GM19455 (cell line): Measurements from ENCODE around the gene RP9.

Experiments
- ATAC-seq: cut with Tn5 transposase; IDR thresholded peaks from one replicate; pipeline ENCODE4 v1.9.1; 2021; ENCODE audit not compliant: unreplicated experiment

The RP9 gene

GRCh38 chr7:33109005-33109757 is at the start of gene RP9:
Gene RP9, minus strand, starts transcription at chr7:33109404. Its CDS starts 32 bp downstream, at chr7:33109372.
- peak; percentile 94 for ATAC-seq

GRCh38 chr7:33157781-33158180 is 48.6 kb upstream of the RP9 start:
- no peak for ATAC-seq

DNA sequence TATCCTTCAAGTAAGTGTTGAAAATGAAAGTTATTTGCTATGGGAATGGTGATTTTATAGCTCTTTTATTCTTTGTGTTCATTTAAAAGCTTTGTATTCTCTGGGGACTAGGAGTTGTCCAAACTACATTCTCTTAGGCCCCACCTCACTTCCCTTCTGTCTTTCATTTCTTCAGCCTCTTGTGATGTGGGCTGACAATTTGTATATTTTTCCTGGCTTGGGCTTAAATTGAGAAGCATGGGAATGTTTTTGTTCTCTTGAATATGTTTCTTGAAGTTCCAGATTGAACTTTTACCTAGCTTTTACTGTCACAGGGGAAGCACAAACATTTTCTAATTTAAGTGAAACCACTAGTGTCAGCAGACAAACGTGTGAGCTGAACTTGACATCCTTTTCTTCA is 48.1 kb upstream of the RP9 start:
- ATAC-seq, result no peak

GRCh38 chr7:33156441-33156840 is 47.2 kb upstream of the RP9 start:
- ATAC-seq, result no peak

- no peak for ATAC-seq
Observed at GRCh38 chr7:33155811-33156210, 46.6 kb upstream of the RP9 start.

GRCh38 chr7:33152087-33152486 is 42.9 kb upstream of the RP9 start:
- ATAC-seq, result no peak

- ATAC-seq, result no peak
Observed at GRCh38 chr7:33145156-33145555, 36.0 kb upstream of the RP9 start.

DNA sequence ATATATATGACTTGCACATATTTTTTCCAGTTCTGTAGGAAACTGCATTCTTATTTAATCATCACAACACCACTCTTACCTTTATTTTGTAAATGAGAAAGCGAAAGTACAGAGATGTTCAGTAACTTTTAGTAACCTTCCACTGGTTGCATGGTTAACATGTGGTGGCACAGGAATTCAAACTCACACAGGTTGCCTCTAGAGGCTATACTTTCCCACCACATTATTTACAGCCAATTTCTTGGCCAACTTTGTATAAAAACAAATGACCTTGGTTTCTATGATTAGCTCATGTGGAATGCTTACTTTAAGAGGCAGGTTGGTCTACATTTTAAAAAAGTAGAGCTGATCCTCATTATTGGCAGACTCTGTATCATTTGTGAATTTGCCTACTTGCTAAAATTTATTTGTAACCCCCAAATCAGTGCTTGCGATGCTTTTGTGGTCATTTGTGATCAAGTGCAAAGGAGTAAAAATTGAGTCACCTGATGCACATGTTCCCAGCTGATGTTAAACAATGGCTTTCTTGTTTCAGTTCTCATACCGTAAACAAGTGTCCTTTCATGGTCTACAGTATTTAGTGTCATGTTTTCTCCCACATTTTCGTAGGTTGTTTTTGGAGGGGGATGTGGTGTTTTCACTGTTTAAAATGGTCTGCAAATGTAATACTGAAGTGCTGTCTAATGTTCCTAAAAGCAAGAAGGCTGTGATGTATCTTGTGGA is 35.0 kb upstream of the RP9 start:
- no peak for ATAC-seq

DNA sequence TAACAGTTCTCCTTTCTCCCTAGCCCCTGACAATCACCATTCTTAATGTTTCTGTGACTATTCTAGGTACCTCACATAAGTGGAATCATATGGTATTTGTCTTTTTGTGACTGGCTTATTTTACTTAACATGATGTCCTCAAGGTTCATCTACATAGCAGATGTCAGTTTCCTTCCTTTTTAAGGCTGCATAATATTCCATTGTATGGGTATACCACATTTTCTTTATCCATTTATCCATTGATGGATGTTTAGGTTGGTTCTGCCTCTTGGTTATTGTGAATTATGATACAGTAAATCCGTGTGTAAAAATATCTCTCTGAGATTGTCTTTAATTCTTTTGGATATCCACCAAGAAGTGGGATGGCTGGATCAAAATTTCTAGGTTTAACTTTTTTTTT is 33.4 kb upstream of the RP9 start:
- no peak for ATAC-seq

DNA sequence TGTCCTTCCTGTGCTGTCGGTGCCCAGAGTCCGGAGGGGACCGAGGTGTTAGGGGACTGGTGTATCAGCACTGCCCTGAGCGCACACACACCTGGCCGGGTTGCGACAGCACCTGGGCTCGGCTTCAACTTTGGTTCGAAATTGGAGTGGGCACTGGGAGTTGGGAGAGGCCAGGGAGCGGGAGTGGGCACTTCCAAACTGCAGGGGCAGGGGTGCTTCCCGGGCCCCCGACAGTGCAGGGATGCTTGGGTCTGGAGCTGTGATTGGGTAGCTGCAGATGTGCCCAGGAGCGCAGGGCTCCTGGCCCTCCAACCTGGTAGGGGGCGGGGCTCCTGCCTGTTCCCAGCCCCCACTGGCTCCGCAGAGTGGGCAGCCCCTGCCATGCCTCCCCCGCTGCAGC is 27.9 kb upstream of the RP9 start:
- no peak for ATAC-seq

GRCh38 chr7:33130184-33130583 is 21.0 kb upstream of the RP9 start:
- ATAC-seq, result no peak

GRCh38 chr7:33129806-33130153 is 20.6 kb upstream of the RP9 start:
- ATAC-seq, result peak; percentile 10

GRCh38 chr7:33128990-33129805 is 20.0 kb upstream of the RP9 start, which contains the start of gene BBS9:
Gene BBS9, plus strand, starts transcription at chr7:33129564. Its CDS starts 16,689 bp downstream, at chr7:33146253.
- peak; percentile 100 for ATAC-seq

GRCh38 chr7:33128631-33128989 is 19.4 kb upstream of the RP9 start:
- no peak for ATAC-seq

DNA sequence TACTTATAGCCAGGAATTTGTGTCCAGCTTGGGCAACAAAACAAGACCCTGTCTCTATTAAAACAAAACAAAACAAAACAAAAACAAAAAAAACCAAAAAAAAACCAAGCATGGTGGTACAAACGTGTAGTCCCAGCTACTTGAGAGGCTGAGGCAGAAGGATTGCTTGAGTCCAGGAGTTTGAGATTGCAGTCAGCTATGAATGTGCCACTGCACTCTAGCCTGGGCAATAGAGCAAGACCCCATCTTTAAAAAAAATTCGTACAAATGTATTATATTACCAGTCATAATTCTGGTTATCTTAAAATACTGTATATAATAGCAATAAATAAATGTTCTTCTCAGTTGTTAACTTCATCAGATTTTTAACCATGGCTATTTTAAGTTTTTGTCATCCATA is 17.9 kb upstream of the RP9 start:
- no peak for ATAC-seq

DNA sequence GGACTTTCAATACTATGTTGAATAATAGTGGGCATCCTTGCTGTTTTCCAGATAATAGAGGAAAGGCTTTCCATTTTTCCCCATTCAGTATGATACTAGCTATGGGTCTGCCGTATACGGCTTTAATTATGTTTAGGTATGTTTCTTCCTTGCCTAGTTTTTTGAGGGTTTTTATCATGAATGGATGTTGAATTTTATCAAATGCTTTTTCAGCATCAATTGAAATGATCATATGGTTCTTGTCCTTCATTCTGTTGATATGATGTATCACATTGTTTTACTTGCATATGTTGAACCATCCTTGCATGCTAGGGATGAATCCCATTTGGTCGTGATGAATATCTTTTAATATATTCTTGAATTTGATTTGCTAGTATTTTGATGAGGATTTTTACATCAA is 9.2 kb upstream of the RP9 start:
- ATAC-seq, result no peak

- ATAC-seq, result no peak
Observed at GRCh38 chr7:33114976-33115375, 5.8 kb upstream of the RP9 start.

DNA sequence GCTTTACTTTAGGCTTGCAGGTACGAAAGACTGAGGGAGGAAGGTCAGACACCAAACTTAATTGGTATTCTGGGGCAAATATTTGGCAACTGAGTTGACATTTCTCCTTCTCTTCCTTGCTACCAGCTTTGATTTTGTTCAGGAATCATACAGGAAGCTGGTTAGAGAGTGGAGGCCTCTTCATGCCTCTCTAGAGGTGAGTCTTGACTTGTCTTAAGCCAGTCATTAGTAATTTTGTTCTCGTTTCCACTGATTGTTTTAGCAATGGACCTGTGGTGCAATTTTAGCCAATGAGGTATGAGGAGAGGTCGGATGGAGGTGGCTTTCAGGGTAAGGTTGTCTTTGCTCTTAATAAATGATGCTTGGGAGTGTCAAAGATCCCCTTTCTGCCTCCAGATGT is 2.4 kb upstream of the RP9 start:
- no peak for ATAC-seq

- ATAC-seq, result no peak
Observed at GRCh38 chr7:33109758-33110238, 594 bp upstream of the RP9 start.

DNA sequence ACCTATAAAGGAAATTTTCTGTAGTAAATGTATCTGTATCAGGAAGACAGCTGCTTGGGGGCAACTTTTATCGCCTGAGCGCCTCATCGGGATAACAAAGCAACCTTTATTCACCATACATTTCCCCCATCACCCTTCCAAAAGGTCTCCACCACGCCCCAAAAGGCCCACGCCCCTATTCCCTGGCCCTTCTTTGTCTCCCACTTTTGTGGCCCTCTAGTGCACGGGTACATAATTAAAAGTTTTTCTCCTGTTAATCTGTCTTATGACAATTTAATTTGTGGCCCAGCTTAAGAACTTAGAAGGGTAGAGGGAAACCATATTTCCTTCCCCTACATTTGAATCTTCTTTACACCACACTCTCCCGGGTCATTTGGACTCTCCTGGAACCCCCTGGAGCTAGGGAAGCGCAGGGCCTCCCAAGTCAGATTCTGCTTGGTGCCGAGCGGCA is 625 bp downstream of the RP9 start:
- ATAC-seq, result peak; percentile 15
